ENCODE measurements around the gene EVC2.

Gene EVC2

GRCh38 chr4:5742388-5742787 is 34.0 kb upstream of the EVC2 start:
- POLR2A ChIA-PET = no interaction called here
- Histone ChIP-seq H3K9me3 (ENCODE audit: control extremely low read depth in 1 of 5, control insufficient read depth in 4 of 5, insufficient read depth in 2 of 5, low read depth in 1 of 5, low read length in 4 of 5) (no peaks in the 10 kb centered on the region), H3K27me3 (replicated peaks in 2 of 5; ENCODE audit: control insufficient read depth in 4 of 5, insufficient read depth in 5 of 5, low read length in 4 of 5) (no peaks in the 10 kb centered on the region), H3K27ac (ENCODE audit: insufficient read depth in 1 of 2, low read depth in 1 of 2, low read length in 2 of 2, poor library complexity in 1 of 2, severe bottlenecking in 2 of 2) (no peak overlapping the region), H3K36me3 (ENCODE audit: control insufficient read depth in 4 of 4, insufficient read depth in 4 of 4, low read length in 3 of 4) (peaks cover 0 to 14% (median 2%) of the 10 kb centered on the region in 4 experiments), H3K4me3 (ENCODE audit: control insufficient read depth in 1 of 7, extremely low read depth in 1 of 7, insufficient read depth in 4 of 7, low read depth in 2 of 7, low read length in 6 of 7) (no peak overlapping the region), H3K4me1 (ENCODE audit: control extremely low read depth in 1 of 4, control insufficient read depth in 4 of 4, insufficient read depth in 4 of 4, low read length in 3 of 4) (no peaks in the 10 kb centered on the region)
- DNase-seq = no peak
- WGBS (ENCODE audit: insufficient coverage) = 100% methylated on average over 1 of the region's 2 CpGs
- CTCF ChIA-PET = no interaction called here

GRCh38 chr4:5738061-5738460 is 29.7 kb upstream of the EVC2 start:
- DNase-seq = no peak
- Histone ChIP-seq H3K36me3 (ENCODE audit: control insufficient read depth in 4 of 4, insufficient read depth in 4 of 4, low read length in 3 of 4) (peaks cover 0 to 4% (median 2%) of the 10 kb centered on the region in 4 experiments), H3K27me3 (replicated peaks in 2 of 5; ENCODE audit: control insufficient read depth in 4 of 5, insufficient read depth in 5 of 5, low read length in 4 of 5) (no peaks in the 10 kb centered on the region), H3K27ac (ENCODE audit: insufficient read depth in 1 of 2, low read depth in 1 of 2, low read length in 2 of 2, poor library complexity in 1 of 2, severe bottlenecking in 2 of 2) (no peak overlapping the region), H3K4me3 (ENCODE audit: control insufficient read depth in 1 of 7, extremely low read depth in 1 of 7, insufficient read depth in 4 of 7, low read depth in 2 of 7, low read length in 6 of 7) (no peak overlapping the region), H3K4me1 (ENCODE audit: control extremely low read depth in 1 of 4, control insufficient read depth in 4 of 4, insufficient read depth in 4 of 4, low read length in 3 of 4) (no peaks in the 10 kb centered on the region), H3K9me3 (ENCODE audit: control extremely low read depth in 1 of 5, control insufficient read depth in 4 of 5, insufficient read depth in 2 of 5, low read depth in 1 of 5, low read length in 4 of 5) (no peaks in the 10 kb centered on the region)
- WGBS (ENCODE audit: insufficient coverage) = 100% methylated on average over 2 of the region's 2 CpGs
- CTCF ChIA-PET = interaction anchor here (0.7 kb wide), 1 partner anchor 31 kb away, joined by 3 read pairs; no protein-coding TSS in a partner anchor
- POLR2A ChIA-PET = no interaction called here

GRCh38 chr4:5735463-5735862 is 27.1 kb upstream of the EVC2 start:
- Histone ChIP-seq H3K27ac (ENCODE audit: insufficient read depth in 1 of 2, low read depth in 1 of 2, low read length in 2 of 2, poor library complexity in 1 of 2, severe bottlenecking in 2 of 2) (no peak overlapping the region), H3K9me3 (ENCODE audit: control extremely low read depth in 1 of 5, control insufficient read depth in 4 of 5, insufficient read depth in 2 of 5, low read depth in 1 of 5, low read length in 4 of 5) (no peaks in the 10 kb centered on the region), H3K4me1 (ENCODE audit: control extremely low read depth in 1 of 4, control insufficient read depth in 4 of 4, insufficient read depth in 4 of 4, low read length in 3 of 4) (no peaks in the 10 kb centered on the region), H3K4me3 (ENCODE audit: control insufficient read depth in 1 of 7, extremely low read depth in 1 of 7, insufficient read depth in 4 of 7, low read depth in 2 of 7, low read length in 6 of 7) (no peak overlapping the region), H3K36me3 (ENCODE audit: control insufficient read depth in 4 of 4, insufficient read depth in 4 of 4, low read length in 3 of 4) (peaks cover 0 to 2% (median under 1%) of the 10 kb centered on the region in 4 experiments), H3K27me3 (replicated peaks in 2 of 5; ENCODE audit: control insufficient read depth in 4 of 5, insufficient read depth in 5 of 5, low read length in 4 of 5) (no peaks in the 10 kb centered on the region)
- ChIA-PET POLR2A (no interaction called here), CTCF (no interaction called here)
- no peak for DNase-seq
- 90% methylated on average over 3 of the region's 3 CpGs for WGBS (ENCODE audit: insufficient coverage)

GRCh38 chr4:5734853-5735252 is 26.5 kb upstream of the EVC2 start:
- WGBS (ENCODE audit: insufficient coverage) = 95% methylated on average over 5 of the region's 5 CpGs
- Histone ChIP-seq H3K27ac (ENCODE audit: insufficient read depth in 1 of 2, low read depth in 1 of 2, low read length in 2 of 2, poor library complexity in 1 of 2, severe bottlenecking in 2 of 2) (no peak overlapping the region), H3K4me1 (ENCODE audit: control extremely low read depth in 1 of 4, control insufficient read depth in 4 of 4, insufficient read depth in 4 of 4, low read length in 3 of 4) (no peaks in the 10 kb centered on the region), H3K27me3 (replicated peaks in 2 of 5; ENCODE audit: control insufficient read depth in 4 of 5, insufficient read depth in 5 of 5, low read length in 4 of 5) (no peaks in the 10 kb centered on the region), H3K9me3 (ENCODE audit: control extremely low read depth in 1 of 5, control insufficient read depth in 4 of 5, insufficient read depth in 2 of 5, low read depth in 1 of 5, low read length in 4 of 5) (no peaks in the 10 kb centered on the region), H3K36me3 (ENCODE audit: control insufficient read depth in 4 of 4, insufficient read depth in 4 of 4, low read length in 3 of 4) (peaks cover 0 to 2% (median under 1%) of the 10 kb centered on the region in 4 experiments), H3K4me3 (ENCODE audit: control insufficient read depth in 1 of 7, extremely low read depth in 1 of 7, insufficient read depth in 4 of 7, low read depth in 2 of 7, low read length in 6 of 7) (no peak overlapping the region)
- DNase-seq = no peak
- ChIA-PET POLR2A (no interaction called here), CTCF (no interaction called here)

- Histone ChIP-seq H3K36me3 (ENCODE audit: control insufficient read depth in 4 of 4, insufficient read depth in 4 of 4, low read length in 3 of 4) (peaks cover 0 to 2% (median under 1%) of the 10 kb centered on the region in 4 experiments), H3K4me1 (ENCODE audit: control extremely low read depth in 1 of 4, control insufficient read depth in 4 of 4, insufficient read depth in 4 of 4, low read length in 3 of 4) (peaks cover 0 to 6% (median 2%) of the 10 kb centered on the region in 4 experiments), H3K9me3 (ENCODE audit: control extremely low read depth in 1 of 5, control insufficient read depth in 4 of 5, insufficient read depth in 2 of 5, low read depth in 1 of 5, low read length in 4 of 5) (no peaks in the 10 kb centered on the region), H3K27ac (ENCODE audit: insufficient read depth in 1 of 2, low read depth in 1 of 2, low read length in 2 of 2, poor library complexity in 1 of 2, severe bottlenecking in 2 of 2) (no peak overlapping the region), H3K4me3 (ENCODE audit: control insufficient read depth in 1 of 7, extremely low read depth in 1 of 7, insufficient read depth in 4 of 7, low read depth in 2 of 7, low read length in 6 of 7) (no peak overlapping the region), H3K27me3 (replicated peaks in 2 of 5; ENCODE audit: control insufficient read depth in 4 of 5, insufficient read depth in 5 of 5, low read length in 4 of 5) (no peaks in the 10 kb centered on the region)
- 92% methylated on average over 10 of the region's 10 CpGs for WGBS (ENCODE audit: insufficient coverage)
- ChIA-PET CTCF (no interaction called here), POLR2A (no interaction called here)
- DNase-seq = no peak
Measured at GRCh38 chr4:5732158-5732557, 23.8 kb upstream of the EVC2 start.

- Histone ChIP-seq H3K27ac (ENCODE audit: insufficient read depth in 1 of 2, low read depth in 1 of 2, low read length in 2 of 2, poor library complexity in 1 of 2, severe bottlenecking in 2 of 2) (no peak overlapping the region), H3K4me3 (ENCODE audit: control insufficient read depth in 1 of 7, extremely low read depth in 1 of 7, insufficient read depth in 4 of 7, low read depth in 2 of 7, low read length in 6 of 7) (no peak overlapping the region), H3K36me3 (ENCODE audit: control insufficient read depth in 4 of 4, insufficient read depth in 4 of 4, low read length in 3 of 4) (peaks cover 0 to 2% (median under 1%) of the 10 kb centered on the region in 4 experiments), H3K4me1 (ENCODE audit: control extremely low read depth in 1 of 4, control insufficient read depth in 4 of 4, insufficient read depth in 4 of 4, low read length in 3 of 4) (peaks cover 0 to 6% (median 2%) of the 10 kb centered on the region in 4 experiments), H3K9me3 (ENCODE audit: control extremely low read depth in 1 of 5, control insufficient read depth in 4 of 5, insufficient read depth in 2 of 5, low read depth in 1 of 5, low read length in 4 of 5) (peaks cover 0 to under 1% (median 0%) of the 10 kb centered on the region in 5 experiments), H3K27me3 (replicated peaks in 2 of 5; ENCODE audit: control insufficient read depth in 4 of 5, insufficient read depth in 5 of 5, low read length in 4 of 5) (no peaks in the 10 kb centered on the region)
- WGBS (ENCODE audit: insufficient coverage) = 94% methylated on average over 28 of the region's 30 CpGs
- ChIA-PET CTCF (no interaction called here), POLR2A (no interaction called here)
- DNase-seq = no peak
Measured at GRCh38 chr4:5730993-5731990, 22.9 kb upstream of the EVC2 start.

- Histone ChIP-seq H3K4me3 (ENCODE audit: control insufficient read depth in 1 of 7, extremely low read depth in 1 of 7, insufficient read depth in 4 of 7, low read depth in 2 of 7, low read length in 6 of 7) (no peak overlapping the region), H3K36me3 (ENCODE audit: control insufficient read depth in 4 of 4, insufficient read depth in 4 of 4, low read length in 3 of 4) (peaks cover 0 to 2% (median under 1%) of the 10 kb centered on the region in 4 experiments), H3K4me1 (ENCODE audit: control extremely low read depth in 1 of 4, control insufficient read depth in 4 of 4, insufficient read depth in 4 of 4, low read length in 3 of 4) (peaks cover 0 to 6% (median 2%) of the 10 kb centered on the region in 4 experiments), H3K27me3 (replicated peaks in 2 of 5; ENCODE audit: control insufficient read depth in 4 of 5, insufficient read depth in 5 of 5, low read length in 4 of 5) (no peaks in the 10 kb centered on the region), H3K9me3 (ENCODE audit: control extremely low read depth in 1 of 5, control insufficient read depth in 4 of 5, insufficient read depth in 2 of 5, low read depth in 1 of 5, low read length in 4 of 5) (peaks cover 0 to 6% (median 0%) of the 10 kb centered on the region in 5 experiments), H3K27ac (ENCODE audit: insufficient read depth in 1 of 2, low read depth in 1 of 2, low read length in 2 of 2, poor library complexity in 1 of 2, severe bottlenecking in 2 of 2) (no peak overlapping the region)
- WGBS (ENCODE audit: insufficient coverage) = 93% methylated on average over 9 of the region's 10 CpGs
- DNase-seq = no peak
- ChIA-PET CTCF (no interaction called here), POLR2A (no interaction called here)
Measured at GRCh38 chr4:5730436-5730835, 22.1 kb upstream of the EVC2 start.
